T-helper 2 cell treated with Interferon-gamma antibody and Interleukin-4, amounts not matched to agents 5 μg/mL and 100 μg/mL, for 36 hours (primary cell): ENCODE measurements around the gene ADAM21.
"Not testable (repeated sequence)": the region's sequence is repeated elsewhere in the genome, so short reads cannot be mapped to it uniquely, and the experiment has no call there.

Experiments
- DNase-seq: peaks from one replicate; pipeline ENCODE4 v3.0.0; 2021; ENCODE audit warnings: low spot score
- H3K27ac Mint-ChIP-seq: one replicate; pipeline ENCODE4 v1.8.0; 2021; ENCODE audit warnings: mild to moderate bottlenecking, mixed read lengths
- H3K27me3 Mint-ChIP-seq: one replicate; pipeline ENCODE4 v1.8.0; 2021; ENCODE audit warnings: low read depth, mixed read lengths
- H3K36me3 Mint-ChIP-seq: one replicate; pipeline ENCODE4 v1.8.0; 2021; ENCODE audit warnings: low read depth, mixed read lengths
- H3K4me1 Mint-ChIP-seq: one replicate; pipeline ENCODE4 v1.8.0; 2021; ENCODE audit warnings: low read depth, mixed read lengths
- H3K4me3 Mint-ChIP-seq: one replicate; pipeline ENCODE4 v1.8.0; 2022; ENCODE audit warnings: mild to moderate bottlenecking, moderate library complexity, mixed read lengths
- H3K9me3 Mint-ChIP-seq: one replicate; pipeline ENCODE4 v1.8.0; 2021; ENCODE audit warnings: mixed read lengths

Gene ADAM21

GRCh38 chr14:70451874-70452273, at the start of gene ADAM21:
Gene ADAM21, plus strand, starts transcription at chr14:70452174. Its CDS starts 5,326 bp downstream, at chr14:70457500.
- Mint-ChIP-seq H3K4me1 (no peaks in the 10 kb centered on the region), H3K27ac (no peak within 1 kb of the TSS), H3K9me3 (peaks cover 4% of the 10 kb centered on the region), H3K27me3 (peaks cover 9% of the 10 kb centered on the region), H3K36me3 (no peaks in the 10 kb centered on the region), H3K4me3 (no peak within 1 kb of the TSS)
- no peak for DNase-seq

DNA sequence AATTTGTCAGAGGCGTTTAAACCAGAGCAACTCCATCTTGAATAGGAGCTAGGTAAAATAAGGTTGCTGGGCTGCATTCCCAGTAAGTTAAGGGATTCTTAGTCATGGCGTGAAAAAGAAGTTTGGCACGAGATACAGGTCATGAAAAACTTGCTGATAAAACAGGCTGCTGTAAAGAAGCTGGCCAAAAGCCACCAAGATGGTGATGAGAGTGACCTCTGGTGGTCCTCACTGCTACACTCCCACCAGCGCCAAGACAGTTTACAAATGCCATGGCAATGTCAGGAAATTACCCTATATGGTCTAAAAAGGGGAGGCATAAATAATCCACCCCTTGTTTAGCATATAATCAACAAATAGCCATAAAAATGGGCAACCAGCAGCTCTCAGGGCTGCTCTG, 48.6 kb upstream of the ADAM21 start:
- not testable (repeated sequence) for DNase-seq, H3K4me3 Mint-ChIP-seq, H3K27ac Mint-ChIP-seq, H3K27me3 Mint-ChIP-seq, H3K36me3 Mint-ChIP-seq, H3K9me3 Mint-ChIP-seq, H3K4me1 Mint-ChIP-seq

- not testable (repeated sequence) for H3K36me3 Mint-ChIP-seq, H3K27ac Mint-ChIP-seq, H3K27me3 Mint-ChIP-seq, H3K4me3 Mint-ChIP-seq, H3K4me1 Mint-ChIP-seq, DNase-seq, H3K9me3 Mint-ChIP-seq
These were observed 45.8 kb upstream of the ADAM21 start for GRCh38 chr14:70406216-70406615.

- no peaks in the 10 kb centered on the region for H3K27me3 Mint-ChIP-seq
- H3K27ac Mint-ChIP-seq, result no peak overlapping the region
- DNase-seq, result no peak
- no peaks in the 10 kb centered on the region for H3K4me1 Mint-ChIP-seq
- H3K36me3 Mint-ChIP-seq, result no peaks in the 10 kb centered on the region
- no peaks in the 10 kb centered on the region for H3K9me3 Mint-ChIP-seq
- H3K4me3 Mint-ChIP-seq, result no peak overlapping the region
These were observed 44.4 kb upstream of the ADAM21 start for GRCh38 chr14:70407621-70408020.

GRCh38 chr14:70415788-70416187, 36.2 kb upstream of the ADAM21 start:
- peaks cover 10% of the 10 kb centered on the region for H3K4me1 Mint-ChIP-seq
- no peaks in the 10 kb centered on the region for H3K9me3 Mint-ChIP-seq
- DNase-seq, result no peak
- H3K27ac Mint-ChIP-seq, result no peak overlapping the region
- no peaks in the 10 kb centered on the region for H3K36me3 Mint-ChIP-seq
- H3K27me3 Mint-ChIP-seq, result peaks cover 5% of the 10 kb centered on the region
- H3K4me3 Mint-ChIP-seq, result peak overlapping the region; percentile 81

GRCh38 chr14:70416338-70416724, 35.6 kb upstream of the ADAM21 start:
- H3K9me3 Mint-ChIP-seq, result no peaks in the 10 kb centered on the region
- peaks cover 10% of the 10 kb centered on the region for H3K4me1 Mint-ChIP-seq
- H3K4me3 Mint-ChIP-seq, result peak overlapping the region; percentile 92
- no peaks in the 10 kb centered on the region for H3K36me3 Mint-ChIP-seq
- no peak overlapping the region for H3K27ac Mint-ChIP-seq
- DNase-seq, result no peak
- peaks cover 5% of the 10 kb centered on the region for H3K27me3 Mint-ChIP-seq

- H3K4me1 Mint-ChIP-seq, result peaks cover 10% of the 10 kb centered on the region
- H3K9me3 Mint-ChIP-seq, result no peaks in the 10 kb centered on the region
- H3K27me3 Mint-ChIP-seq, result peaks cover 7% of the 10 kb centered on the region
- DNase-seq, result peak; percentile 16
- no peaks in the 10 kb centered on the region for H3K36me3 Mint-ChIP-seq
- no peak within 1 kb of the TSS for H3K27ac Mint-ChIP-seq
- peak within 1 kb of the TSS; percentile 92 for H3K4me3 Mint-ChIP-seq
These were observed 35.1 kb upstream of the ADAM21 start, which contains the start of gene SYNJ2BP for GRCh38 chr14:70416725-70417349. Gene SYNJ2BP, minus strand, starts transcription at chr14:70417090. Its CDS starts 127 bp downstream, at chr14:70416963.

DNA sequence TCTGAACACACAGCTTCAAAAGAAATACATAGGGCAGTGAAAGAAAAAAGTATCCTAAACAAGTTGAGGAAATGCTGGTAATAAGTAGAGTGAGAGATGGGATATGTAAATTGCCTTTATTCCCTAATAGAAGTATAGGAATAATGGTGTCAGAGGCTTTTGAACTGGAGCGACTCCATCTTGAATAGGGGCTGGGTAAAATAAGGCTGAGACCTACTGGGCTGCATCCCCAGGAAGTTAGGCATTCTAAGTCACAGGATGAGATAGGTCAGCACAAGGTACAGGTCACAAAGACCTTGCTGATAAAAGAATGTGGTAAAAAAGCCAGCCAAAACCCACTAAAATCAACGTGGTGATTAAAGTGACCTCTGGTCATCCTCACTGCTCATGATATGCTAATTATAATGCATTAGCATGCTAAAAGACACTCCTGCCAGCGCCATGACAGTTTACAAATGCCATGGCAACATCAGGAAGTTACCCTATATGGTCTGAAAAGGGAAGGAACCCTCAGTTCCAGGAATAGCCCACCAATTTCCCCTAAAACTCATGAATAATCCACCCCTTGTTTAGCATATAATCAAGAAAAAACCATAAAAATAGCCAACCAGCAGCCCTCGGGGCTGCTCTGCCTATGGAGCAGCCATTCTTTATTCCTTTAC, 32.6 kb upstream of the ADAM21 start:
- DNase-seq, H3K27me3 Mint-ChIP-seq, H3K36me3 Mint-ChIP-seq, H3K27ac Mint-ChIP-seq, H3K9me3 Mint-ChIP-seq, H3K4me3 Mint-ChIP-seq: not testable (repeated sequence)
- H3K4me1 Mint-ChIP-seq, result peaks cover 10% of the 10 kb centered on the region

DNA sequence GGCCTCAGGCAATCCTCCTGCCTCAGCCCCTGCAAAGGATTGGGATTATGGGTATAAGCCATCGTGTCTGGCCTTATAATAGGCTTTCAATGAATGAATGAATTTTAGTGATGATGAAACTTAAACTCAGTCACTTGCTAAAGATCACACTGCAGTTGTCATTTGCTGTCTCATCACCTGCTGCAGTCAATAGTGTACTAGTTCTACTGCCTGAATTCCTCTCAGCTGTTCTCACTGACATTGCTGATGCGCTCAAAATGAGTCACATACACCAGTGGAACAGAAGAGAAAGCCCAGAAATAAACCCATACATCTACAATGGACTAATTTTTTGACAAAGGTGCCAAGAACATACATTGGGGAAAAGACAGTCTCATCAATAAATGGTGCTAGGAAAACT, 29.4 kb upstream of the ADAM21 start:
- Mint-ChIP-seq H3K36me3 (no peaks in the 10 kb centered on the region), H3K27ac (no peak overlapping the region), H3K27me3 (peaks cover 7% of the 10 kb centered on the region), H3K9me3 (no peaks in the 10 kb centered on the region), H3K4me3 (no peak overlapping the region), H3K4me1 (peaks cover 2% of the 10 kb centered on the region)
- no peak for DNase-seq

DNA sequence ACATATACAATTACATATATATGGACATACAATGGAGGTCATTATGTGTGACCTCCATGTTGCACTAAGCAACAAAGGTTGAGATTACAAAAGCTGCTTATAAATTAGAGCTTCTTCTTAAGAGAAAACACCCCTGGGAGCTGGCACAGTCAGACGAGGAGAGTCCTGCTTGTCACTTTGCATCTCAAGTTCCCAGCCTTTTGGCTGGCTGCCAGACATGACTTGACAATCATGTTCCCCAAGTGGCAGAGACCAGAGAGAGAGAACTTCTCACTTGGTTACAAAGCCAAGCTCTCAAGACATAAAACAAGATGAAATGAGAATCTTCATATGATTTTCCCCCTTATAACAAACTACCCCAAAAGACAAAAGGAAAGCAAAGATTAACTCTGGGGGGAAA, 26.6 kb upstream of the ADAM21 start:
- H3K27me3 Mint-ChIP-seq, result peaks cover 8% of the 10 kb centered on the region
- no peak for DNase-seq
- H3K4me1 Mint-ChIP-seq, result no peaks in the 10 kb centered on the region
- H3K36me3 Mint-ChIP-seq, result no peaks in the 10 kb centered on the region
- H3K27ac Mint-ChIP-seq, result no peak overlapping the region
- no peak overlapping the region for H3K4me3 Mint-ChIP-seq
- H3K9me3 Mint-ChIP-seq, result no peaks in the 10 kb centered on the region

- H3K27ac Mint-ChIP-seq, H3K4me1 Mint-ChIP-seq, H3K4me3 Mint-ChIP-seq, H3K9me3 Mint-ChIP-seq, H3K27me3 Mint-ChIP-seq, H3K36me3 Mint-ChIP-seq, DNase-seq: not testable (repeated sequence)
These were observed 25.4 kb upstream of the ADAM21 start for GRCh38 chr14:70426555-70426954.

- Mint-ChIP-seq H3K4me1 (no peaks in the 10 kb centered on the region), H3K4me3 (no peak overlapping the region), H3K9me3 (peaks cover 37% of the 10 kb centered on the region), H3K27ac (no peak overlapping the region), H3K27me3 (no peaks in the 10 kb centered on the region), H3K36me3 (no peaks in the 10 kb centered on the region)
- no peak for DNase-seq
These were observed 15.1 kb upstream of the ADAM21 start for GRCh38 chr14:70436867-70437266.

DNA sequence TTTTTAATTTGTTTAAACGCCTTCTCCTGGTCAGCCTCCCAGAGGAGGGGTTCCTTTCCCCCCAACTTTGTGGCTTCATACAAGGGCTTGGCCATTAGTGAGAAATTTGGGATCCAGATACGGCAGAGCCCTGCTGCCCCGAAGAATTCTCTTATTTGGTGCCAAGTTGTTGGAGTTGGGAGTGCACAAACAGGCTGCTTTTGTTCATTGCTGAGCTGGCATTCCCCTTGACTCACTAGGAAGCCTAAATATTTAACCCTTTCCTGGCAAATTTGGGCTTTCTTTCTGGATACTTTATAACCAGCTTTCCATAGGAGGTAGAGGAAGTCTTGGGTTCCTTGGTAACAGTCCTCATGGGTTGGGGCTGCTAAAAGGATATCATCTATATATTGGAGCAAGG, 10.3 kb upstream of the ADAM21 start:
- Mint-ChIP-seq H3K4me1 (no peaks in the 10 kb centered on the region), H3K4me3 (no peak overlapping the region), H3K27me3 (no peaks in the 10 kb centered on the region), H3K36me3 (no peaks in the 10 kb centered on the region), H3K27ac (no peak overlapping the region), H3K9me3 (peaks cover 32% of the 10 kb centered on the region)
- no peak for DNase-seq

- Mint-ChIP-seq H3K9me3 (peaks cover 36% of the 10 kb centered on the region), H3K27me3 (no peaks in the 10 kb centered on the region), H3K27ac (no peak overlapping the region), H3K4me1 (no peaks in the 10 kb centered on the region), H3K4me3 (no peak overlapping the region), H3K36me3 (no peaks in the 10 kb centered on the region)
- DNase-seq, result no peak
These were observed 9.2 kb upstream of the ADAM21 start for GRCh38 chr14:70442750-70443149.
